ENCODE results near the gene RRP12.

Gene RRP12

GRCh38 chr10:97371696-97372095, 29.4 kb downstream of the RRP12 start:
- TF ChIP-seq, protein P1, sequence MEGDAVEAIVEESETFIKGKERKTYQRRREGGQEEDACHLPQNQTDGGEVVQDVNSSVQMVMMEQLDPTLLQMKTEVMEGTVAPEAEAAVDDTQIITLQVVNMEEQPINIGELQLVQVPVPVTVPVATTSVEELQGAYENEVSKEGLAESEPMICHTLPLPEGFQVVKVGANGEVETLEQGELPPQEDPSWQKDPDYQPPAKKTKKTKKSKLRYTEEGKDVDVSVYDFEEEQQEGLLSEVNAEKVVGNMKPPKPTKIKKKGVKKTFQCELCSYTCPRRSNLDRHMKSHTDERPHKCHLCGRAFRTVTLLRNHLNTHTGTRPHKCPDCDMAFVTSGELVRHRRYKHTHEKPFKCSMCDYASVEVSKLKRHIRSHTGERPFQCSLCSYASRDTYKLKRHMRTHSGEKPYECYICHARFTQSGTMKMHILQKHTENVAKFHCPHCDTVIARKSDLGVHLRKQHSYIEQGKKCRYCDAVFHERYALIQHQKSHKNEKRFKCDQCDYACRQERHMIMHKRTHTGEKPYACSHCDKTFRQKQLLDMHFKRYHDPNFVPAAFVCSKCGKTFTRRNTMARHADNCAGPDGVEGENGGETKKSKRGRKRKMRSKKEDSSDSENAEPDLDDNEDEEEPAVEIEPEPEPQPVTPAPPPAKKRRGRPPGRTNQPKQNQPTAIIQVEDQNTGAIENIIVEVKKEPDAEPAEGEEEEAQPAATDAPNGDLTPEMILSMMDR (IDR thresholded peaks at IDR 0.05; ENCODE audit: low read depth, low read length) = no peak

GRCh38 chr10:97367126-97367649, 34.0 kb downstream of the RRP12 start:
- TF ChIP-seq, protein P1 (IDR thresholded peaks at IDR 0.05; ENCODE audit: low read depth, low read length) = no peak
- H3K4me3 ChIP-seq (replicated peaks in 1 of 2; ENCODE audit: low read depth in 2 of 2, low read length in 2 of 2) = no peak overlapping the region
- no peak for DNase-seq (ENCODE audit: low read depth in 2 of 2)

More at GRCh38 chr10:97371696-97372095, 29.4 kb downstream of the RRP12 start:
- no peak overlapping the region for H3K4me3 ChIP-seq (replicated peaks in 1 of 2; ENCODE audit: low read depth in 2 of 2, low read length in 2 of 2)
- no peak for DNase-seq (ENCODE audit: low read depth in 2 of 2)

DNA sequence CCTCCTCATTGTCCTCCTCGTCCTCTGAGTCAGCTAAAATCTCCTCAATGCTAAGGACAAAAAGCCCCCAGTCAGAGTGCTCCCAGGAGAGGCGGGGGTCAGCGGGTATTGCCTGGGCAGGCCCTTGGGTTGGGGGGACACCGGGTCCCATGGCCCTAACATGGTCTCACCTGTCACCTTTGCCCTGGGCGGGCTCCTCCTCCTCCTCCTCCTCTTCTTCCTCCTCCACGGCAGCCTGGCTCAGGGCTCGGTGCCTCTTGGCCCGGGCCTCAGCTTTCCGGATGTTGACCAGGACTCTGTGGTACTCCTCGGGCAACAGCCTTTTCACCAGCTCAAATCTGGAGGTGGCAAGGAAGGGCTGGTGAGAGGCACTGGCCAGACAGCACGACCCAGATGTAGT, 34.6 kb downstream of the RRP12 start:
- no peak for DNase-seq (ENCODE audit: low read depth in 2 of 2)
- TF ChIP-seq, protein P1 (IDR thresholded peaks at IDR 0.05; ENCODE audit: low read depth, low read length) = no peak
- no peak overlapping the region for H3K4me3 ChIP-seq (replicated peaks in 1 of 2; ENCODE audit: low read depth in 2 of 2, low read length in 2 of 2)

DNA sequence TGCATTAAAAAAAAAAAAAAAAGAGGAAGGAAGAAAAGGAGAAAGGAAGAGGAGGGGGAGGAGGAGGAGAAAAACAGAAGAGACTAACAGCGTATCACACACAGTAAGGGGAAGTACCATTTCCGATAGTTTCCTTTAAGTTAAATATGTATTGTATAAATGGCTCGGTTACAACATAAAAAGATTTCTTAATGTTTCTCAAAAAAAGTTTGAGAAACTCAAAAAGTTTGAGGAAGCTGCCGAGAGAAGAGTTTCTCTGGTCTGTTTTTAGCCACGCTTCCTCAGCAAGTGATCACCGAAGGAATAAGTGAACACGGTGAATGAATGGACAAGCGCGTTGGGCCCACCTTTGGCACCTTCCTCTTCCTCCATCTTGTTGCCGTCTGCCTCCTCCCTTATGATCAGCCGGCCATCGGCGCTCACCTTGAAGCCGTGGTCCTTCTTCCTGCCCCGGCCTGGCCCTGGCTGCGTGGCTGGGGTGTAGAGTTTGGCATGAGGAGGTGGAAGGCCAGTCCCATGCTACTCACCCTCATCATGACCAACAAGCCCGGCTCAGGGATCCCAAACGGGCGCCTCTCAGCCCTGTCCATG, 35.3 kb downstream of the RRP12 start:
- no peak for DNase-seq (ENCODE audit: low read depth in 2 of 2)
- no peak overlapping the region for H3K4me3 ChIP-seq (replicated peaks in 1 of 2; ENCODE audit: low read depth in 2 of 2, low read length in 2 of 2)
- TF ChIP-seq, protein P1 (IDR thresholded peaks at IDR 0.05; ENCODE audit: low read depth, low read length) = no peak

DNA sequence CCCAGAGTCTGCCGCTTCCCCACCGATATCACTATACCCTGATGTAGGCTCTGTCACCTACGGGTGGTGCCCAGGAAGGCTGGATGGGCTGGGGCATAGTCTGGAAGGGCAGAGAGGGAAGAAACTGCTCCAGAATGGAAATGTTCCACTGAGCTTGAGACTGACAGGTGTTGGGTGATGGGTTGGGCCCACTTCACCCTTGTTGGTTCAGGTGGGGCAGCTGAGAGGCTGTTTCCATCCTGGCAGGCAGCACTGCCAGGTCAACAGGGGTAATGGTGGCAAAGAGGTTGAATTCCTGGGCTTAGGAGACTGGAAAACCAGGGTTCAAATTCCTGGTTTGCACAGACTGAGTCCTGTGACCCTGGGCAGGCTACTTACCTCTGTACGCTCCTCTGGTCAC, 38.1 kb downstream of the RRP12 start:
- TF ChIP-seq, protein P1 (IDR thresholded peaks at IDR 0.05; ENCODE audit: low read depth, low read length) = no peak
- no peak overlapping the region for H3K4me3 ChIP-seq (replicated peaks in 1 of 2; ENCODE audit: low read depth in 2 of 2, low read length in 2 of 2)
- DNase-seq (ENCODE audit: low read depth in 2 of 2) = no peak

DNA sequence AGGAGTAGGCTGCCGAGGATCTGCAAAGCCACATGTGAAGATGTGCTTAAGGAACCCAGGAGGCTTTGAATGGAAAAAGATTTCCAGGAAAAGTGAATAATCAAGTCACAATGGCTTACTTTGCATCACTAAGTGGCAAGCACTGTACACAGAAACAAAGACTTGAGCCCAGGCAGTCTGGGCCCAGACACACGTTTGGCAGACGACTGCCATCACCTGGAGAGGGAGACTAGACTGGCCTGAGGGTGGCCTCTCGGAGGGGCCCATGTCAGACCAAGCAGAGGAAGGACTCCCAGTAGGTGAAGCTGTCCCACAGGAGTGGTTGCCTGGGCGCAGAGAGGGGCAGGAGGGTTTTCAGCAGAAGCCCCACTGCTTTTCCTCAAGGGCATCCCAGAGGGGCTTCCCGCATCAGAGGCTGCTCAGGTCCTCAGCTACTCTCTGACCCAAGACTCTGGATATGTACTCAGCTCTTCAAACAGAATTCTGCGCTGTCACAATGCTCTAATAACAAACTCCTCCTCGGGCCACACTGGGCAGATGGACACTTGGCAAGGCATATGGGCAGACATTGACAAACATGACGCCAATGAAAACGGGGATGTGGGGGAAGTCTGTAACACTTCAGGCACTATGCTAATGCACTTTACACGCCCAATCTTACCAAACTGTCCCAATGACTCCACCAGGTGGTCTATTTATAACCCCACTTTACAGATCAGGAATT, 38.7 kb downstream of the RRP12 start:
- no peak overlapping the region for H3K4me3 ChIP-seq (replicated peaks in 1 of 2; ENCODE audit: low read depth in 2 of 2, low read length in 2 of 2)
- TF ChIP-seq, protein P1 (IDR thresholded peaks at IDR 0.05; ENCODE audit: low read depth, low read length) = no peak
- DNase-seq (ENCODE audit: low read depth in 2 of 2) = no peak
